ENCODE measurements around the gene VSX1.

VSX1 gene

GRCh38 chr20:25040438-25040831 lies 41.5 kb downstream of the VSX1 start:
- peak; percentile 51 for DNase-seq (ENCODE audit: low spot score)

GRCh38 chr20:25039697-25040437 lies 42.1 kb downstream of the VSX1 start:
- peak; percentile 56 for DNase-seq (ENCODE audit: low spot score)

GRCh38 chr20:25038591-25039015 lies 43.3 kb downstream of the VSX1 start:
- no peak for DNase-seq (ENCODE audit: low spot score)

- peak; percentile 67 for DNase-seq (ENCODE audit: low spot score)
These were observed 43.9 kb downstream of the VSX1 start for GRCh38 chr20:25038103-25038410.

GRCh38 chr20:25037288-25038102 lies 44.4 kb downstream of the VSX1 start:
- no peak for DNase-seq (ENCODE audit: low spot score)

- DNase-seq (ENCODE audit: low spot score), result peak; percentile 20
These were observed 45.5 kb downstream of the VSX1 start for GRCh38 chr20:25036331-25036936.

GRCh38 chr20:25035921-25036320 lies 46.0 kb downstream of the VSX1 start:
- no peak for DNase-seq (ENCODE audit: low spot score)

GRCh38 chr20:25033924-25034300 lies 48.0 kb downstream of the VSX1 start:
- DNase-seq (ENCODE audit: low spot score), result no peak

- no peak for DNase-seq (ENCODE audit: low spot score)
These were observed 48.5 kb downstream of the VSX1 start for GRCh38 chr20:25033265-25033923.

- DNase-seq (ENCODE audit: low spot score), result no peak
These were observed 49.3 kb downstream of the VSX1 start for GRCh38 chr20:25032478-25033264.

- no peak for DNase-seq (ENCODE audit: low spot score)
These were observed 49.9 kb downstream of the VSX1 start for GRCh38 chr20:25032065-25032477.

- no peak for DNase-seq (ENCODE audit: low spot score)
These were observed 50.7 kb downstream of the VSX1 start for GRCh38 chr20:25031241-25031640.

GRCh38 chr20:25030649-25031207 lies 51.2 kb downstream of the VSX1 start:
- no peak for DNase-seq (ENCODE audit: low spot score)

- no peak for DNase-seq (ENCODE audit: low spot score)
These were observed 51.8 kb downstream of the VSX1 start for GRCh38 chr20:25030007-25030648.

GRCh38 chr20:25025986-25026605 lies 55.8 kb downstream of the VSX1 start:
- no peak for DNase-seq (ENCODE audit: low spot score)
